Panc1 (cell line): ENCODE results near the gene NPEPL1. TPM values are rescaled to one million over a fixed set of nuclear protein-coding genes. Genes with fewer than 3 reads are reported as not detected.

Experiments
- ATAC-seq: fragments of 200-7000 bp; cut with Tn5 transposase; 2 replicates; pipeline ENCODE4 v1.9.1; 2020; ENCODE audit warnings: mild to moderate bottlenecking, moderate library complexity
- BruUV-seq: library from RNA; stranded (reverse); fragments of 400-500 nt; replicated peaks from 2 replicates; lab custom pipeline; 2021; lab: Mats Ljungman, UMichigan
- CTCF ChIA-PET: fragments of 300-600 bp; sonication (Branson Sonifier 250); formaldehyde crosslinking; loops from one replicate; lab custom pipeline; 2022; ENCODE audit warnings: antibody characterized with exemption; lab: Charles Lee
- POLR2A ChIA-PET: fragments of 300-600 bp; sonication (Branson Sonifier 250); formaldehyde crosslinking; loops from one replicate; lab custom pipeline; 2022; ENCODE audit warnings: antibody characterized with exemption; lab: Charles Lee
- DNase-seq: peaks from one replicate; pipeline ENCODE4 v3.0.0-alpha.2; 2010; ENCODE audit warnings: low read depth, low spot score
- H3K27ac ChIP-seq: 2 replicates; pipeline ENCODE4 v1.5.1; 2011; ENCODE audit warnings: mild to moderate bottlenecking, low read length, inconsistent platforms
- H3K27me3 ChIP-seq: fragments of 200-500 bp; sonication (Bioruptor generic); 2 replicates; pipeline ENCODE4 v1.6.0; 2014; ENCODE audit warnings: low read length, inconsistent platforms; ENCODE audit not compliant: control insufficient read depth, insufficient read depth
- H3K36me3 ChIP-seq: fragments of 200-500 bp; sonication (Bioruptor generic); 2 replicates; pipeline ENCODE4 v1.5.1; 2014; ENCODE audit warnings: inconsistent platforms, mild to moderate bottlenecking, low read length, moderate library complexity; ENCODE audit not compliant: control insufficient read depth, insufficient read depth
- H3K4me1 ChIP-seq: 2 replicates; pipeline ENCODE4 v1.5.1; 2011; ENCODE audit warnings: inconsistent platforms, mild to moderate bottlenecking, low read length, moderate library complexity; ENCODE audit not compliant: control insufficient read depth, insufficient read depth
- H3K4me3 ChIP-seq, 2 experiments: 2 replicates each; pipeline ENCODE4 v1.5.1; 2011 to 2012; ENCODE audit warnings: low read depth in 2 of 2, low read length in 2 of 2, mild to moderate bottlenecking in 2 of 2, inconsistent platforms in 1 of 2, moderate library complexity in 1 of 2
- H3K9me3 ChIP-seq: fragments of 200-500 bp; sonication (Bioruptor generic); 2 replicates; pipeline ENCODE4 v1.5.1; 2014; ENCODE audit warnings: low read depth, mild to moderate bottlenecking, inconsistent platforms, low read length, moderate library complexity; ENCODE audit not compliant: control insufficient read depth, insufficient read depth
- CTCF ChIP-seq: fragments of 450-650 bp; IDR thresholded peaks from 2 replicates; pipeline ENCODE4 v1.5.1; 2017; ENCODE audit warnings: mild to moderate bottlenecking
- POLR2AphosphoS5 ChIP-seq: IDR thresholded peaks from 2 replicates; pipeline ENCODE4 v1.6.1; 2012; ENCODE audit warnings: mild to moderate bottlenecking, low read depth, low read length, moderate library complexity
- REST ChIP-seq, 2 experiments: IDR thresholded peaks; 2 replicates each; pipeline ENCODE4 v1.6.1; 2011 to 2012; ENCODE audit warnings: low read depth in 2 of 2, control low read depth in 1 of 2, low read length in 1 of 2, mild to moderate bottlenecking in 1 of 2, moderate library complexity in 1 of 2; ENCODE audit not compliant: insufficient read depth in 1 of 2
- SIN3A ChIP-seq: IDR thresholded peaks from 2 replicates; pipeline ENCODE4 v1.6.1; 2012; ENCODE audit warnings: low read depth, mild to moderate bottlenecking, low read length, moderate library complexity, borderline replicate concordance; ENCODE audit not compliant: insufficient read depth
- TCF7L2 ChIP-seq: IDR thresholded peaks from 2 replicates; pipeline ENCODE4 v1.6.1; 2011; ENCODE audit warnings: mild to moderate bottlenecking, low read depth, low read length, inconsistent platforms
- in situ Hi-C: cut with HindIII; loops from 2 replicates; pipeline ENCODE4 v1.10.0; 2016; ENCODE audit warnings: low sequenced_read_pairs, low pct_unique_long_range_greater_than_20kb
- intact Hi-C: fragments of 100-400 bp; cut with micrococcal nuclease; formaldehyde crosslinking; loops from one replicate; pipeline ENCODE4 v1.10.0; 2022; ENCODE audit not compliant: unreplicated experiment
- total RNA-seq: library from RNA; stranded (reverse); gene quantifications from one replicate; pipeline ENCODE4 v1.2.1, GENCODE V29; 2021; ENCODE audit not compliant: unreplicated experiment

Gene NPEPL1
- total RNA-seq, 1 experiment from 2014 or later = 27.4 TPM

DNA sequence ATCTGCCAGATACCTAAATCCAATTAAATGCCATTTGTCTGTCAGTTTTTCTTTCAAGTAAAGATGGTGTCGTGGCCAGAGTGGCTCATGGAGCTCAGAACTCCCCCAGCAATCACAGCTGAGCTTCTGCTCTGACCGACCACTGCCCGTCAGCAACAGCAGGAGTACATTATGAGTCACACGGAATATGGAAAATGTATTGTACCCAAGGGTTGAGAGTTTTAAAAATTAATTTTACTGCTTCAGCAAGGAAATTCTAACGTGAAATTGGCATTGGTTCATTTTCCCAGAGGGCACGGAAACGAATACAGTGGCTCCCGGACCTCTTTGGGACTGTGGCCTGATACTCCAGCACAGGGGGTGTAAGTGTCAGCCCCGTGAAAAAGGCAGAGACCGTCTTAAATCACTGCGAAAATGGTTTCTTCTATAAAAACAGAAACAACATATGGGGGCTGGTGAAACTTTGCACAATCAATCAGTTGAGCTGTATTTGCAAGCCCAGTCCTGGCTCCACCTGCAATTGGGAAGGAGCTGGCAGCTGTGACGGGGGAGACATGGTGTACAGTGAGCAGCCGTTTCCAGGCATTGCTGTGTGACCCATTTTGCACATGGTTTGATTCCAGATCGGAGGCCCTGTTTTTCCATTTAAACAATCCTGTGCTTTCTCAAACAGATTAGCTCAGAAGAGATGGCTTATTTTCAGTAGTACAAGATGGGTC lies 12.8 kb downstream of the NPEPL1 start:
- in situ Hi-C loops (no loop called here), intact Hi-C loops (no loop called here)
- BruUV-seq = TSS peak; percentile 20
- no peak overlapping the region for H3K27ac ChIP-seq
- no peaks in the 10 kb centered on the region for H3K9me3 ChIP-seq
- ChIA-PET POLR2A (no interaction called here), CTCF (no interaction called here)
- H3K4me1 ChIP-seq = no peaks in the 10 kb centered on the region
- H3K4me3 ChIP-seq = no peak overlapping the region
- no peak for ATAC-seq
- no peak for DNase-seq
- TF ChIP-seq TCF7L2 = no peak
- TF ChIP-seq SIN3A = no peak
- no peak for TF ChIP-seq POLR2AphosphoS5
- TF ChIP-seq CTCF = no peak
- no peak for TF ChIP-seq REST (IDR thresholded peaks at IDR 0.05; ENCODE audit: insufficient read depth in 1 of 2, low read depth in 2 of 2, low read length in 1 of 2)
- no peaks in the 10 kb centered on the region for H3K27me3 ChIP-seq
- H3K36me3 ChIP-seq = 0 out of 2 replicates have a peak, but pooled peaks cover 2% of the 10 kb centered on the region

DNA sequence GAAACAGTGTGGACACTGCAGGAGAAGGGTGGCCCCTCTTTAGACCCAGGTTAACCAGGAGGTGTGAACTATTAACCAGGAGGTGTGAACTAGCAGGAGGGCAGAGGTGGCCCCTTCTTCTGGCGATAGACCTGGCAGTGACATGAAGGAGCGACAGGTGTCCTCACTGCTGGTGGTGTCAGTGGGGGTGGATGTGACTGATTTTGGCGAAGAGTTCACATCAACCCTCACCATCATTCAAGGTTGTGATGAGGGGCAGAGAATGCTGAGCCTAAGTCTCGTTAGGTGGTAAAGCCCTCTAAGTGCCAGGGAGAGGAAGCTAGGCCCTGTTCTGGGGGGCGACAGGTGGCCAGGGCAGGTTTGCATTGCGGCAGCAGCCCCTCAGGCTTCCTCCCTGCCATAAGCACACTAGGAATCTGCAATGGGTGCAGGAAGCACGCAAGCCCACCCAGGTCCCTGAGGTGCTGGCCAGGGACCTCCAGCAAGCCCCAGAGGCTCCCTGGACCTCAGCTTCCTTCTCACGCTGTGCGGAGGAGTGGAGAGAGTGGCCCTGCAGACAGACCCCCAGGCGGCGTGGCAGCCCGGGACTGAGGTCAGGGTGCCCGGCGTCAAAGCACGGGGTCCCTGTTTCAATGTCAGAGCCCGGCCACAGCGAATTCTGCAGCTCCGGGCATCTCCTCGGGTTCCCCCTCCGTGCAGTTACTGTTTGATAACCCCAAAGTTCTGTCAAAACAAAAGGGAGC lies 13.7 kb downstream of the NPEPL1 start:
- Histone ChIP-seq H3K9me3 (no peaks in the 10 kb centered on the region), H3K27ac (no peak overlapping the region), H3K4me1 (no peaks in the 10 kb centered on the region), H3K4me3 (no peak overlapping the region), H3K36me3 (0 out of 2 replicates have a peak, but pooled peaks cover 2% of the 10 kb centered on the region), H3K27me3 (no peaks in the 10 kb centered on the region)
- in situ Hi-C loops = no loop called here
- intact Hi-C loops = no loop called here
- ChIA-PET POLR2A (no interaction called here), CTCF (no interaction called here)
- TF ChIP-seq CTCF (no peak), TCF7L2 (no peak), REST (IDR thresholded peaks at IDR 0.05; ENCODE audit: insufficient read depth in 1 of 2, low read depth in 2 of 2, low read length in 1 of 2) (no peak), SIN3A (no peak), POLR2AphosphoS5 (no peak)
- DNase-seq (no peak), ATAC-seq (no peak)
- BruUV-seq = no TSS peak
